H1 (cell line): ENCODE results near the gene OR2D3. TPM values are rescaled to one million over a fixed set of nuclear protein-coding genes. Genes with fewer than 3 reads are reported as not detected.

ENCODE experiments used
- CHD2 ChIP-seq: IDR thresholded peaks from 2 replicates; pipeline ENCODE4 v1.6.1; 2012; ENCODE audit warnings: low read length, improper control_type of control experiment
- CTBP2 ChIP-seq: IDR thresholded peaks from 2 replicates; pipeline ENCODE4 v1.7.0; 2011; ENCODE audit warnings: borderline replicate concordance, mild to moderate bottlenecking, moderate library complexity, mixed read lengths, low read length; ENCODE audit not compliant: insufficient read depth, insufficient read length
- EGR1 ChIP-seq: IDR thresholded peaks from 2 replicates; pipeline ENCODE4 v1.6.1; 2011; ENCODE audit warnings: low read depth, low read length, borderline replicate concordance
- HDAC2 ChIP-seq, 2 experiments: fragments of 300-600 bp in 1 of 2; sonication (generic) in 1 of 2; IDR thresholded peaks; 2 replicates each; pipeline ENCODE4 v1.6.1; 2011 to 2012; ENCODE audit warnings: low read depth in 2 of 2, low read length in 2 of 2, mild to moderate bottlenecking in 2 of 2, moderate library complexity in 2 of 2, borderline replicate concordance in 1 of 2, inconsistent platforms in 1 of 2
- HDAC6 ChIP-seq: IDR thresholded peaks from one replicate; pipeline ENCODE4 v1.7.1; 2012; ENCODE audit warnings: low read depth, mild to moderate bottlenecking, inconsistent platforms, low read length, moderate library complexity
- polyA plus RNA-seq, 7 experiments: library from polyadenylated mRNA; depleted of rRNA in 3 of 7; stranded (reverse) in 5 of 7; unstranded in 2 of 7; fragments of >200 nt in 5 of 7; fragments of 200-250 nt in 2 of 7; gene quantifications; 1 replicate in 5 of 7; 2 replicates in 1 of 7; 4 replicates in 1 of 7; pipeline versions ENCODE4 v1.2.1 to v1.2.3, GENCODE V29; 2011 to 2013; ENCODE audit warnings: missing spikeins in 2 of 7, mixed read lengths in 2 of 7
- total RNA-seq: library from RNA; stranded (reverse); fragmentation: NEBNext Ultra II Directional; extraction: Animal tissue kit (Norgen Biotek cat#: 25700); gene quantifications from 2 replicates; pipeline ENCODE4 v1.2.1, GENCODE V29; 2021
- TF ChIP-seq, protein P1 (sequence below): IDR thresholded peaks from 2 replicates; pipeline ENCODE4 v1.6.1; 2012; ENCODE audit warnings: low read length, inconsistent platforms

OR2D3 gene
- total and polyA plus RNA-seq, 2 of the 8 experiments (the other 6 are each of a cell fraction or from before 2014, with no cell fraction given): not detected

DNA sequence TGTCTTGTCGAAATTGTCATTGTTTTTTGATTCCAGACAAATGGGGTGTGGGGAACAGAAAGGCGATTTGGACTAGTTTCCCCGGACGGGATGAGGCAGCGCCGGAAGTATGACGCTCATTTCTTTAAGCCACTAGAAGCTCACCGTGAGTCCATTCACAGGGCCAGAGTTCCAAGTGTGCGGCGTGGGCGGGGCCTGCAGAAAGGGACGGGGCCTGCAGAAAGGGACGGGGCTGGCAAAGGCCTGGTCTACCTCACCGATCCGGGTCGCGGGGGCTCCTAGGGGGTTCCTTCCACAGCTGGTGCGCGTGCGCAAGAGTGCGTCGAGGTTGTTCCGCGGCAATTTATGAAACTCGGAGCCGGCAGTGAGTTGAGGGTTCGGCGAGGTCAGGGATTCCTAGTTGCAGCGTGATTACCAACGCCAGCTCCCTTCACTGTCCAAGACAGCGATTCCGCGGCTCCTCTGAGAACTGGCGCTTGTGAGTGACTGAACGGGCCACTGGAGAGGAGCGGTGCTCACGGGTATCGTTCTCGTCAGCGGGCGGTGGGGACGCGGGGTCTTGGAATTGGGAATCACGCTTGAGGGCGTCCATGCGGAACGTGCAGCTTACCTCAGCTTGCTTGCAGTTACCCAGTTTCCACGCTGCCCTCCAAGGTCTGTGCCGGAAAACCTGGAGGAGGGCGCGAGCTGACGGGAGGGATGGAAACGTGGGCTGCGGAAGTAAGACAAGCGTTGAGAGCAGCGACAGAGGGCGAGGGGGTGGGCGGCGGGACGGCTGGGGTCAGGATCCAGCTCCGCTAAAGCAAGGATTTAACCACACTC is 5.6 kb downstream of the OR2D3 start, which contains the start of gene ZNF215 (continued):
- TF ChIP-seq, protein P1, sequence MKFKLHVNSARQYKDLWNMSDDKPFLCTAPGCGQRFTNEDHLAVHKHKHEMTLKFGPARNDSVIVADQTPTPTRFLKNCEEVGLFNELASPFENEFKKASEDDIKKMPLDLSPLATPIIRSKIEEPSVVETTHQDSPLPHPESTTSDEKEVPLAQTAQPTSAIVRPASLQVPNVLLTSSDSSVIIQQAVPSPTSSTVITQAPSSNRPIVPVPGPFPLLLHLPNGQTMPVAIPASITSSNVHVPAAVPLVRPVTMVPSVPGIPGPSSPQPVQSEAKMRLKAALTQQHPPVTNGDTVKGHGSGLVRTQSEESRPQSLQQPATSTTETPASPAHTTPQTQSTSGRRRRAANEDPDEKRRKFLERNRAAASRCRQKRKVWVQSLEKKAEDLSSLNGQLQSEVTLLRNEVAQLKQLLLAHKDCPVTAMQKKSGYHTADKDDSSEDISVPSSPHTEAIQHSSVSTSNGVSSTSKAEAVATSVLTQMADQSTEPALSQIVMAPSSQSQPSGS: no peak; the same call in 1 of the 2 replicates
- TF ChIP-seq EGR1 (no peak), CTBP2 (no peak), HDAC2 (IDR thresholded peaks at IDR 0.05; ENCODE audit: borderline replicate concordance in 1 of 2, low read depth in 2 of 2, low read length in 2 of 2) (peak in 1 of 2 experiments; percentile 91; a peak in 1 of 4 replicates), CHD2 (no peak), HDAC6 (no peak)
